Measurements from ENCODE around the gene STAB2. TPM values are rescaled to one million over a fixed set of nuclear protein-coding genes. Genes with fewer than 3 reads are reported as not detected.
A peak's percentile ranks its signal among the peaks of the same experiment; 100 is the strongest.

STAB2 gene
- total RNA-seq (under 1 TPM in 3 of 4 donors, not detected in 1; 0.06 to 0.12 (median 0.08) TPM), polyA plus RNA-seq (0.23 TPM)
- long read RNA-seq, donor 1 = 0 reads
- long read RNA-seq, donor 2 = 0 reads
- long read RNA-seq, donor 3, partial matches to known transcripts = 0 of 1 reads
- long read RNA-seq, donor 3, other reads (novel, unspliced or antisense) = 1 of 1 reads
- long read RNA-seq, donor 4 = 0 reads

DNA sequence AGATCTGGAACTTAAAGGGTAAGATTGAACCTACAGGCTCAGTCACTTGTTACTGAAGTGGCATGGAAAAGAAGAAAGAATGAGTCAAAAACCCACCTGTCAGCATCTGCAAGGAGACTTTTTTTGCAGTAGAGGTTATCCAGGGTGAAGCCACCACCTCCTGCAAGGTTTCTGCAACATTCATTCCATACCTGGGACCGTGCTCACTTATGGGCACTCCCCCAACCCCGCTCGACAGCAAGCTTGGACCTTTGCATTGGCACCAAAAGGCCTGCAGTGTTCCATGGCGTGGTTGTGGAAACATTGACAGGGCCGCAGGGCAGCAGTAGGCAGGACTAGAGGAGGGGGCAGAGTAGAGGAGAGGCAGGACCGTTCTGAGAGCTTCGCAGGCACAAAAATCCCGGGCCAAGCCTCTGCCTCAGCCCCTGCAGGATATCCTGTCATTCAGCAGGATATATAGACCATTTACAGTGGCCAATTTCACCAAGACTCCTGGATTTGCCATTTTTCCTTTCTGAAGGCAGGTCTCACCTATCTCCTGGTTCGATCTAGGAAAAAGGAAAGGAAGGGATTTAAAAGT, at the start of gene STAB2:
TSS of gene STAB2 (plus strand) at position 483 of the 580 bp plus-strand sequence. CDS start 204 bp downstream, outside the sequence.
- no peak for ATAC-seq
- Histone ChIP-seq H3K27ac (ENCODE audit: low read length) (no peak within 1 kb of the TSS), H3K4me3 (ENCODE audit: low read length) (no peak within 1 kb of the TSS), H3K27me3 (ENCODE audit: control insufficient read depth, insufficient read depth) (no peaks in the 10 kb centered on the region), H3K9me3 (ENCODE audit: control insufficient read depth, low read length) (no peaks in the 10 kb centered on the region), H3K4me1 (ENCODE audit: control insufficient read depth, insufficient read depth, low read length) (no peaks in the 10 kb centered on the region)
- DNase-seq = peak in 2 of 3 donors; percentile 20 to 39
- whole genome bisulfite sequencing = 59% methylated on average over 9 of the region's 9 CpGs
- intact Hi-C loops (cut with DNase I) = no loop called here

DNA sequence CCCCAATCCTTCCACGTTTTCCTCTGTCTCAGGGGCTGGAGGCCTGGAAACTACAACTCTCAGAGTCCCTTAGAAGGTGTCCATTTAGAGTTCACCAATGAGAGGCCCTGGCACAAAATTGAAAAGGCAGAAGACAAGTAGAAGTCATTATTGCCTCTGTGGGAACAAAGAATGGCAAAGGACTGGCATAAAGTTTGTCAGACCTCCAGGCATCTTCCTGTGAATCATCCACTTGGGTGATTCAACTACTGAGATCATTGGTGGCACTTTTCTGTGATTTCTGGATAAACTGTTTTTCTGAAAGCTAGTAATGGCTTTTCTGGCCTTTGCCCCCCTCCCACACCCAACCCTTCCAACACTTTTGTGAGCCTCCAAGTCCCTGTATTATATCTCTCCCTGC, 48.7 kb upstream of the STAB2 start:
- no peak overlapping the region for H3K4me3 ChIP-seq (ENCODE audit: low read length)
- DNase-seq (no peak), ATAC-seq (no peak)
- H3K9me3 ChIP-seq (ENCODE audit: control insufficient read depth, low read length) = no peaks in the 10 kb centered on the region
- no peaks in the 10 kb centered on the region for H3K4me1 ChIP-seq (ENCODE audit: control insufficient read depth, insufficient read depth, low read length)
- H3K27ac ChIP-seq (ENCODE audit: low read length) = no peak overlapping the region
- H3K27me3 ChIP-seq (ENCODE audit: control insufficient read depth, insufficient read depth) = no peaks in the 10 kb centered on the region
- 62% methylated on average over 1 of the region's 1 CpG for WGBS
- intact Hi-C loops (cut with DNase I) = no loop called here

DNA sequence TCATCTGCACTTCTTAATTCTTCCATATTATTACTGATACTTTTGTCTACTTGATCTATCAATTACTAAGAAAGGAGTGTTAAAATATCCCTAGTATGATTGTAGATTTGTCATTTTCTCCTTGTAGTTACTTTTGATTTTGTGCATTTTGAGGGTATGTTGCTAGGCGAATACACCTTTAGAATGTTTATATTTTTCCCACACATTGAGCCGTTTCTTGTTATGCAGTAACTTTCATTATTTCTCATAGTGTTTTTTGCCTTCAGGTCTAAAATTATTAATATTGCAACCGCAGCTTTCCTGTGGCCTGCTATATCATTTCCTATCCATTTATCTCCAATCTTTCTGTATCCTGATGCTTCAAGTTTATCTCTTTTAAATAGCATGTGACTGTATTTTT, 46.8 kb upstream of the STAB2 start:
- Histone ChIP-seq H3K27me3 (ENCODE audit: control insufficient read depth, insufficient read depth) (no peaks in the 10 kb centered on the region), H3K4me1 (ENCODE audit: control insufficient read depth, insufficient read depth, low read length) (no peaks in the 10 kb centered on the region), H3K4me3 (ENCODE audit: low read length) (no peak overlapping the region), H3K9me3 (ENCODE audit: control insufficient read depth, low read length) (no peaks in the 10 kb centered on the region), H3K27ac (ENCODE audit: low read length) (no peak overlapping the region)
- no peak for DNase-seq
- 54% methylated on average over 3 of the region's 3 CpGs for WGBS
- no peak for ATAC-seq
- intact Hi-C loops (cut with DNase I) = loop anchor here in 1 of 4 donors (10.0 kb wide), 1 partner anchor 596 kb away; no protein-coding TSS in a partner anchor

- 54% methylated on average over 3 of the region's 3 CpGs for WGBS
- DNase-seq (no peak), ATAC-seq (no peak)
- no peaks in the 10 kb centered on the region for H3K9me3 ChIP-seq (ENCODE audit: control insufficient read depth, low read length)
- no peak overlapping the region for H3K27ac ChIP-seq (ENCODE audit: low read length)
- no peaks in the 10 kb centered on the region for H3K4me1 ChIP-seq (ENCODE audit: control insufficient read depth, insufficient read depth, low read length)
- intact Hi-C loops (cut with DNase I) = loop anchor here in 1 of 4 donors (10.0 kb wide), 1 partner anchor 597 kb away; no protein-coding TSS in a partner anchor
- H3K27me3 ChIP-seq (ENCODE audit: control insufficient read depth, insufficient read depth) = no peaks in the 10 kb centered on the region
- no peak overlapping the region for H3K4me3 ChIP-seq (ENCODE audit: low read length)
Measured at GRCh38 chr12:103542078-103542477, 45.0 kb upstream of the STAB2 start.

- intact Hi-C loops (cut with DNase I) = loop anchor here in 3 of 4 donors (5.0 to 10.0 kb wide), 4 partner anchors 600 to 665 kb away; no protein-coding TSS in a partner anchor
- 96% methylated on average over 2 of the region's 2 CpGs for WGBS
- no peak for ATAC-seq
Measured at GRCh38 chr12:103546959-103547358, 40.1 kb upstream of the STAB2 start.

GRCh38 chr12:103547376-103547775, 39.7 kb upstream of the STAB2 start:
- intact Hi-C loops (cut with DNase I) = loop anchor here in 3 of 4 donors (5.0 to 10.0 kb wide), 4 partner anchors 600 to 665 kb away; no protein-coding TSS in a partner anchor
- WGBS = 65% methylated on average over 3 of the region's 3 CpGs

More at GRCh38 chr12:103546959-103547358, 40.1 kb upstream of the STAB2 start:
- no peak overlapping the region for H3K4me3 ChIP-seq (ENCODE audit: low read length)
- no peaks in the 10 kb centered on the region for H3K27me3 ChIP-seq (ENCODE audit: control insufficient read depth, insufficient read depth)
- no peak for DNase-seq
- no peaks in the 10 kb centered on the region for H3K9me3 ChIP-seq (ENCODE audit: control insufficient read depth, low read length)
- no peak overlapping the region for H3K27ac ChIP-seq (ENCODE audit: low read length)
- H3K4me1 ChIP-seq (ENCODE audit: control insufficient read depth, insufficient read depth, low read length) = no peaks in the 10 kb centered on the region

GRCh38 chr12:103547929-103548328, 39.1 kb upstream of the STAB2 start:
- no peak overlapping the region for H3K4me3 ChIP-seq (ENCODE audit: low read length)
- intact Hi-C loops (cut with DNase I) = loop anchor here (2.0 to 10.0 kb wide), 5 partner anchors 599 to 666 kb away; no protein-coding TSS in a partner anchor
- H3K9me3 ChIP-seq (ENCODE audit: control insufficient read depth, low read length) = no peaks in the 10 kb centered on the region
- 64% methylated on average over 6 of the region's 6 CpGs for WGBS
- ATAC-seq (no peak), DNase-seq (no peak)
- no peaks in the 10 kb centered on the region for H3K27me3 ChIP-seq (ENCODE audit: control insufficient read depth, insufficient read depth)
- no peak overlapping the region for H3K27ac ChIP-seq (ENCODE audit: low read length)
- no peaks in the 10 kb centered on the region for H3K4me1 ChIP-seq (ENCODE audit: control insufficient read depth, insufficient read depth, low read length)

More at GRCh38 chr12:103547376-103547775, 39.7 kb upstream of the STAB2 start:
- H3K4me3 ChIP-seq (ENCODE audit: low read length) = no peak overlapping the region
- no peaks in the 10 kb centered on the region for H3K27me3 ChIP-seq (ENCODE audit: control insufficient read depth, insufficient read depth)
- no peak overlapping the region for H3K27ac ChIP-seq (ENCODE audit: low read length)
- ATAC-seq = no peak
- no peak for DNase-seq
- no peaks in the 10 kb centered on the region for H3K9me3 ChIP-seq (ENCODE audit: control insufficient read depth, low read length)
- H3K4me1 ChIP-seq (ENCODE audit: control insufficient read depth, insufficient read depth, low read length) = no peaks in the 10 kb centered on the region

GRCh38 chr12:103548622-103549601, 38.2 kb upstream of the STAB2 start:
- 23% methylated on average over 10 of the region's 10 CpGs for WGBS
- intact Hi-C loops (cut with DNase I) = loop anchor here (2.0 to 10.0 kb wide), 5 partner anchors 600 to 667 kb away; no protein-coding TSS in a partner anchor
- peak; percentile 20 to 74 (median 40) for DNase-seq
- Histone ChIP-seq H3K27ac (ENCODE audit: low read length) (no peak overlapping the region), H3K9me3 (ENCODE audit: control insufficient read depth, low read length) (no peaks in the 10 kb centered on the region), H3K27me3 (ENCODE audit: control insufficient read depth, insufficient read depth) (no peaks in the 10 kb centered on the region), H3K4me1 (ENCODE audit: control insufficient read depth, insufficient read depth, low read length) (no peaks in the 10 kb centered on the region), H3K4me3 (ENCODE audit: low read length) (no peak overlapping the region)
- ATAC-seq = peak; percentile 38 to 55

DNA sequence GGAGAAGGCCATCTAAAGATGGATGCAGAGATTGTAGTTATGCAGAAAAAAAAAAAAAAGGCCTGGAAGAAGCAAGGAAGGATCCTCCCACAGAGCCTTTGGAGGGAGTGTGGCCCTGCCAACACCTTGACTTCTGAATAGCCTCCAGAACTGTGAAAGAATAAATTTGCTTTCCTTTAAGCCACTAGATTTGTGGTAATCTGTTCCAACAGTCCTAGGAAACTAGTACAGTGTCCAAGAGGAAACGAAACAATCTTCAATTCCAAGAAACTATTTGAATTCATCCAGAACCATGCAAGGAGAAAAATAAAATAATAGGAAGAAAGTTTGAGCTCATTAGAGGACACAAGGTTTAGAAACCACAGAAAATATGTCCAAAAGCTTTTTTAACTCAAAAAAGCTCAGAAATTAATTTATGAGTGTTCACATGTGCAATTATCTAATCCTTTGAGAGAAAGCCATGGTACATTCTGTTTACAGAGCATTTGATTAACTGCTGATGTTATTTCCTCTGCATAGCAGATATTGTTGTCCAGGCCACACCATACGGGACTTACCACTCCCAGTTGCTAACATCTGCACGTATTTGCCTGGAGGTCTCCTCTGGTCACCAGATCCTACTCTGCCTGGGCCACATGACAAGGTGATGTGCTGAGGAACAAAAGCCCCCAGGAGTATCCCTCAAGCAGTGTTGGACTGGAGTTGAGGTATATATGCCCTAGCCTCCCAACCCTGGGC, 30.0 kb upstream of the STAB2 start:
- 44% methylated on average over 3 of the region's 3 CpGs for WGBS
- peak in 1 of 3 donors; percentile 35 for DNase-seq
- H3K4me3 ChIP-seq (ENCODE audit: low read length) = no peak overlapping the region
- ATAC-seq = peak in 1 of 2 donors; percentile 73
- H3K27ac ChIP-seq (ENCODE audit: low read length) = no peak overlapping the region
- no peaks in the 10 kb centered on the region for H3K4me1 ChIP-seq (ENCODE audit: control insufficient read depth, insufficient read depth, low read length)
- no peaks in the 10 kb centered on the region for H3K27me3 ChIP-seq (ENCODE audit: control insufficient read depth, insufficient read depth)
- H3K9me3 ChIP-seq (ENCODE audit: control insufficient read depth, low read length) = no peaks in the 10 kb centered on the region
- intact Hi-C loops (cut with DNase I) = no loop called here

- WGBS = 76% methylated on average over 2 of the region's 2 CpGs
Measured at GRCh38 chr12:103557628-103558010, 29.5 kb upstream of the STAB2 start.

More at GRCh38 chr12:103557628-103558010, 29.5 kb upstream of the STAB2 start:
- H3K4me1 ChIP-seq (ENCODE audit: control insufficient read depth, insufficient read depth, low read length) = no peaks in the 10 kb centered on the region
- ATAC-seq (no peak), DNase-seq (no peak)
- H3K9me3 ChIP-seq (ENCODE audit: control insufficient read depth, low read length) = no peaks in the 10 kb centered on the region
- no peak overlapping the region for H3K4me3 ChIP-seq (ENCODE audit: low read length)
- intact Hi-C loops (cut with DNase I) = no loop called here
- H3K27me3 ChIP-seq (ENCODE audit: control insufficient read depth, insufficient read depth) = no peaks in the 10 kb centered on the region
- no peak overlapping the region for H3K27ac ChIP-seq (ENCODE audit: low read length)
